Measurements from ENCODE around the gene NSUN5.
A peak's percentile ranks its signal among the peaks of the same experiment; 100 is the strongest.
"Not testable (repeated sequence)": the region's sequence is repeated elsewhere in the genome, so short reads cannot be mapped to it uniquely, and the experiment has no call there.

NSUN5 gene

DNA sequence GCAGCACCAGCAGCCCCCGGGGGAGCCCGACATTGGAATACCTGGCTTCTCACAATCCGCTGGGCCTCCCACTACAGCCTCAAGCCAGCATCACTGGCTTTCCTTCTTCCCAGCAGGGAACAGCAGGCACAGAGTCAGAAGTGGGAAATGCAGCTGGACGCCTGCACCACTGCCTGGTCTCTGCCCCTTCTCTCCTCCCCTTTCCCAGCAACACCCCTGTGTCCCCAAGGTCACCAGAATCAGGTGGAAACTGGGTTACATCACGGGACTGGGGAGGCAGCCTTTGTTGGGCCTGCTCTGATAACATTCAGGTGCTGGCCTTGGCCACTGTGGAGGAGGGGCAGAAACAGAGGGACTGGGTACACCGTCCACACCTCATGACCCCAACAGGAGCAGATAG, 16.8 kb upstream of the NSUN5 start:
- not testable (repeated sequence) for DNase-seq

- peak; percentile 50 to 65 for DNase-seq
Observed at GRCh38 chr7:73324081-73324845, 15.6 kb upstream of the NSUN5 start.

DNA sequence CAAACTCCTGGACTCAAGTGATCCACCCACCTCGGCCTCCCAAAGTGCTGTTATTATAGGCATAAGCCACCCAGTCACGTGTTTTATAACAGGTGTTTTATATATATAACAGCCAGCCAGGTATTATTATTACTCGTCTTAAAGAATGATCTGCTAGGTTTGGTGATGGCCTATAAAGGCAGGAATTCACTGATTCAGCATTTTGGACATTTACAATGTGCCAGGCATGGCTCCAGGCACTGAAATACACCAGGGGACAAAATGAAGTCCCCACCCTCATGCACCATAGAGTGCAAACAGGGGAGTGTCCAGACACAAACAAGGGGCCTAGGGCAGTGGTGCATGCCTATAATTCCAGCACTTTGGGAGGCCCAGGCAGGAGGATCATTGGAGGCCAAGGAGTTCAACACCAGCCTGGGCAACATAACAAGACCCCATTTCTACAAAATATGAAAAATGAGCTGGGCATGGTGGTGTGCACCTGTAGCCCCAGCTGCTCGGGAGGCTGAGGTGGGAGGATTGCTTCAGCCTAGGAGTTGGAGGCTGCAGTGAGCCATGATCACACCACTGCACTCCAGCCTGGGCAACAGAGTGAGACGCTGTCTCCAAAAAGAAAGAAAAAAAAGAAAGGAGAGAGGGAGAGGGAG, 14.9 kb upstream of the NSUN5 start:
- not testable (repeated sequence) for DNase-seq

DNA sequence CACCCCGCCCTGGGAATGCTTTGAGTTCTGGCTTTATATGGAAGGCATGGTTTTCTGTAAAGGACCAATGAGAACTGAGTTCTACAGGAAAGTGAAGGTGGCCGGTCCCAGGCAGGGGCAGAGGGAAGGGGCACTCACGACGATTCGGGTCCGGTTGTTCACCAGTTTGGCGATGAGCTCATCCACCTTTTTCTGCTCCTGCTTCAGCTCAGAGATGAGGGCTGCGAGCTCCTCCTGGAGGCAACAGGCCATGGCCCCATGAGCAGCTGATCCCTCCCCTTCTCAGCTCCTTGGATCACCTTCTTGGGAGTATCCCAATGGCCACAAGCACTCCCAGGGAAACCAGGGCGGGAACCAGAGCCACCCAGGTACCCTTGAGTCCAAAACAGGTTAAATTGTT, 11.4 kb upstream of the NSUN5 start:
- DNase-seq, result not testable (repeated sequence)

DNA sequence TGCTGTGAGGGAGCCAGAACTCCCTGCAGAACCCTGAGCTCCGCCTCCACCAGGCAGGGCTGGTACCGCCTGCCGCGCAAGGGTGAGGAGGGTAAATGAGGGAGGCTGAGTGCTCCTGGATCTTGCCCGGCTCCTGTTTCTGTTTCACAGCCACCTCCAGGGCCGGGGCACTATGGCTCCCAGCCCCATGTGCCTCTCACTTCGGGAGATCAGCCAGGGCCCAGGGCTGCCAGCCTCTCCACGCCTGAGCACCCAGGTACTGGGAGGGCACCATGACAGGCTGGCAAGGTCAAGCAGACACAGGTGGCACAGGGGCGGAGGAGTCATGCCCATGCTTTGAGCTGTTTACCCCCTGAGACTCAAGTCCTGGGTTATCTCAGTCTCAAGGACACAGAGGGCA, 10.9 kb upstream of the NSUN5 start:
- DNase-seq, result not testable (repeated sequence)

GRCh38 chr7:73318656-73319204, 10.1 kb upstream of the NSUN5 start:
- DNase-seq, result not testable (repeated sequence)

GRCh38 chr7:73316521-73316920, 7.9 kb upstream of the NSUN5 start:
- DNase-seq, result no peak

GRCh38 chr7:73314271-73314670, 5.6 kb upstream of the NSUN5 start:
- no peak for DNase-seq

DNA sequence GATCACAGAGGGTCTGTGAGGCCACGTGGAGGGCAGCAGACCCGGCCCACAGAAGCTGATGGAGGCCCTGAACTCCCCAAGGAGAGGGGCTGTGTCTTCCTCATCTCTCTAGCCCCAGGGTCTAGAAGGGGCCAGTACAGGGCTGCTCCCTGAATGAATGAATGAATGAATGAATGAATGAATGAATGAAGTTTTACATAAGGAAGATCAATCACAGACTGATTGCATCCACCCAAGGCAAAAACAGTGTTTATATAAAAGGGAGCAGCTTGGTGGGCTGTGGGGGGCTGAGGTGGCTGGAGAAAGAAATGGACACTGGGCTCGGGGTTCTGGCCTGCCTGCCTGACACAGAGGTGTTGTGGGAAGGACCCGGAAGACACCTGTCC, 4.9 kb upstream of the NSUN5 start:
- DNase-seq, result no peak

GRCh38 chr7:73312831-73313520, 4.3 kb upstream of the NSUN5 start:
- no peak for DNase-seq

- DNase-seq, result not testable (repeated sequence)
Observed at GRCh38 chr7:73311421-73311820, 2.8 kb upstream of the NSUN5 start.

GRCh38 chr7:73308074-73308664, 457 bp downstream of the NSUN5 start:
- peak; percentile 9 to 24 for DNase-seq

- no peak for DNase-seq
Observed at GRCh38 chr7:73307436-73307835, 1.2 kb downstream of the NSUN5 start.

DNA sequence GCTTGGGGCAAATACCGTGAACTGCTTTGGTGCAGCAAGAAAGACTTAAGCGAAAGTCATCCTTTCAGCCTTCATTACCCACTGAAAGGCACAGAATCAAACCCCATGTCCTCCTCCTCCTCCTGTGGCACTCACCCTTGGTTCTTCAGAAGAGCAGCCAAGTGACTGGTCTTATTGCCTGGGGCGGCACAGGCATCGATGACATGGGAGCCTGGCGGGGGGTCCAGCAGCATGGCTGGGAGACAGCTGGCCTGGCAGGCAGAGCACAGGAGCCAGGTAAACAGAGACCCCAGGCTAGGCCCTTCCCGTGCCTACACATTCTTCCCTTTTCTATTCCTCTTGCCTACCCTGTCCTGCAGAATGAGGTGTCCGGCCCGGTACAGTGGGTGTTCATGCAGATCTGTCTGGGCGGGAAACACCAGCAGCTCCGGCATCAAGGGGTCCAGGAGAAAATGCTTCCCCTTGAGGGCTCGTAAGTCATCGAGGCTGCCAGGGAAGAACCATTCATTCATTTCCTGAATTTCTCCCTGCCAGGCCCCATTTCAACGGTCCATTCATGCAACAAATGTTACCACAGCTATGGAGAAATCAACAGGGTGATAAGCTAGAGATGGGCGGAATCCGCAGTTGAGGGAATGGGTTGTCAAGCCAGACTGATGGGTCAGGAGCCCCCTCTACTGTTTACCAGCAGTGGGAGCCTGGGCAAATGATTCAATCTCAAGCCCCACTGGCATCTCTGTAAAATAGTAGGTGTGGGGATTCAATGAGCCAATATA, 3.8 kb downstream of the NSUN5 start:
- DNase-seq, result not testable (repeated sequence)

GRCh38 chr7:73304071-73304470, 4.6 kb downstream of the NSUN5 start:
- no peak for DNase-seq

- no peak for DNase-seq
Observed at GRCh38 chr7:73303546-73303945, 5.1 kb downstream of the NSUN5 start.

GRCh38 chr7:73302846-73303245, 5.8 kb downstream of the NSUN5 start:
- DNase-seq, result not testable (repeated sequence)

DNA sequence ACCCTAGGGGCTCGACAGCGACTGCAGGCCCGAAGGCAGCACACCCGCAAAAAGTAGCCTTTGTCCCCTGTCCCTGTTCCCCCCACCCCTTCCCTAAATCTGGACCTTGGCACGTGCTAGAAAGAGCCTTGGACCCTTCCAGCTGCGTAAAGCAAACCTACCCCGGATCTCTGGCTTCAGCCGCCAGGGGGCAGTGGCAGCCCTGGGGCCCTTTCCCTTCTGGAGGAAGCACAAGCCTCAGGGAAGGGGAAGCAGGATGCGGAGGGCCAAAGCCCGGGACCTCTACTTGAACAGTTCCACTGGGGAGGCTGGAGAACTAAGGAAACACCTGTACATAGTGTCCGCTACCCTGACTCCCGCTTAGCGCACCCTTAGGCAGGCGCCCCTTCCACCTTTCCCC, 7.5 kb downstream of the NSUN5 start:
- not testable (repeated sequence) for DNase-seq

- DNase-seq, result not testable (repeated sequence)
Observed at GRCh38 chr7:73299812-73300211, 8.8 kb downstream of the NSUN5 start.

DNA sequence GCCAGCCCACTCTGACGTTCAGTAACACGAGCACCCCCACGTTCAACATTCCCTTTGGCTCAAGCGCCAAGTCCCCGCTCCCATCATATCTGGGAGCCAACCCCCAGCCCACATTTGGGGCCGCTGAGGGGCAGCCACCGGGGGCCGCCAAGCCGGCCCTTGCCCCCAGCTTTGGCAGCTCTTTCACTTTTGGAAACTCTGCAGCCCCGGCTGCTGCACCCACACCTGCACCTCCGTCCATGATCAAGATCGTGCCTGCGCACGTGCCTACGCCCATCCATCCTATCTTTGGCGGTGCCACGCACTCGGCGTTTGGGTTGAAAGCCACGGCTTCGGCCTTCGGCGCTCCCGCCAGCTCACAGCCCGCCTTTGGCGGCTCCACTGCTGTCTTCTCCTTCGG, 10.9 kb downstream of the NSUN5 start:
- DNase-seq, result not testable (repeated sequence)

- DNase-seq, result not testable (repeated sequence)
Observed at GRCh38 chr7:73297235-73297634, 11.4 kb downstream of the NSUN5 start.

GRCh38 chr7:73277210-73277609, 31.4 kb downstream of the NSUN5 start:
- DNase-seq, result not testable (repeated sequence)

All from stimulated activated CD4-positive, alpha-beta T cell treated with anti-CD3 and anti-CD28 coated beads, Interleukin-2, amount 100 ng/mL, for 24 hours (primary cell).